HepG2 (cell line): ENCODE results near the gene KLHL18. TPM values are rescaled to one million over a fixed set of nuclear protein-coding genes. Genes with fewer than 3 reads are reported as not detected.

Experiments used
- HDAC6 ChIP-seq: fragments of 200-600 bp; sonication (generic); IDR thresholded peaks from 2 replicates; pipeline ENCODE4 v1.7.0; 2017; ENCODE audit warnings: mild to moderate bottlenecking, antibody characterized with exemption, low read length, low read depth
- TEAD3 ChIP-seq: optimal IDR thresholded peaks from 2 replicates; pipeline ENCODE3; 2016; ENCODE audit warnings: borderline replicate concordance
- ZKSCAN8 ChIP-seq: IDR thresholded peaks from 2 replicates; pipeline ENCODE4 v1.6.1; 2016; ENCODE audit warnings: borderline replicate concordance, missing genetic modification reagents, missing compliant biosample characterization
- ZNF350 ChIP-seq: sonication (generic); formaldehyde crosslinking; IDR thresholded peaks from 2 replicates; pipeline ENCODE4 v1.4.0; 2020; ENCODE audit warnings: mild to moderate bottlenecking, low read depth, missing genetic modification reagents, borderline replicate concordance
- polyA plus RNA-seq, 8 experiments: library from polyadenylated mRNA; depleted of rRNA in 3 of 8; stranded (reverse) in 7 of 8; unstranded in 1 of 8; fragments of >200 nt; fragmentation: Illumina TruSeq in 4 of 8; extraction: Trizol in 4 of 8; gene quantifications; 2 replicates each; pipeline versions ENCODE4 v1.2.1 to v1.2.3, GENCODE V29; 2011 to 2016; ENCODE audit warnings: low read depth in 4 of 8, missing spikeins in 1 of 8, mixed read lengths in 1 of 8; ENCODE audit not compliant: insufficient read depth in 1 of 8
- total RNA-seq, 5 experiments: library from RNA; depleted of rRNA; stranded (reverse); fragments of >200 nt; fragmentation: Illumina TruSeq; extraction: Trizol; gene quantifications; 2 replicates each; pipeline ENCODE4 v1.2.3, GENCODE V29; 2016; ENCODE audit warnings: low read depth in 1 of 5
- TF ChIP-seq, protein P1 (sequence below), 2 experiments: sonication (generic) in 1 of 2; formaldehyde crosslinking in 1 of 2; IDR thresholded peaks; 2 replicates each; pipeline versions ENCODE4 v1.6.1 to v1.9.0; 2014 to 2022; ENCODE audit warnings: antibody characterized with exemption in 1 of 2, borderline replicate concordance in 1 of 2, inconsistent platforms in 1 of 2, low read depth in 1 of 2, missing genetic modification reagents in 1 of 2
- TF ChIP-seq, protein P2 (sequence below), 2 experiments: sonication (generic) in 1 of 2; formaldehyde crosslinking in 1 of 2; IDR thresholded peaks; 2 replicates each; pipeline versions ENCODE4 v1.4.0 to v1.6.1; 2018 to 2020; ENCODE audit warnings: missing genetic modification reagents in 2 of 2, borderline replicate concordance in 1 of 2, low read depth in 1 of 2, mild to moderate bottlenecking in 1 of 2, missing biosample characterization in 1 of 2
- TF ChIP-seq, protein P3 (sequence below): sonication (generic); formaldehyde crosslinking; IDR thresholded peaks from 2 replicates; pipeline ENCODE4 v1.5.1; 2020; ENCODE audit warnings: missing genetic modification reagents, mild to moderate bottlenecking, borderline replicate concordance
- TF ChIP-seq, protein P4 (sequence below): sonication (generic); formaldehyde crosslinking; IDR thresholded peaks from 2 replicates; pipeline ENCODE4 v1.5.1; 2020; ENCODE audit warnings: mild to moderate bottlenecking, missing genetic modification reagents, borderline replicate concordance
- TF ChIP-seq, protein P5 (sequence below): sonication (generic); formaldehyde crosslinking; IDR thresholded peaks from 2 replicates; pipeline ENCODE4 v1.5.1; 2020; ENCODE audit warnings: missing genetic modification reagents, mild to moderate bottlenecking, borderline replicate concordance

The KLHL18 gene
- total and polyA plus RNA-seq, 2 of the 13 experiments (the other 11 are each of a cell fraction or from before 2014, with no cell fraction given): 17.5 to 18.8 TPM

DNA sequence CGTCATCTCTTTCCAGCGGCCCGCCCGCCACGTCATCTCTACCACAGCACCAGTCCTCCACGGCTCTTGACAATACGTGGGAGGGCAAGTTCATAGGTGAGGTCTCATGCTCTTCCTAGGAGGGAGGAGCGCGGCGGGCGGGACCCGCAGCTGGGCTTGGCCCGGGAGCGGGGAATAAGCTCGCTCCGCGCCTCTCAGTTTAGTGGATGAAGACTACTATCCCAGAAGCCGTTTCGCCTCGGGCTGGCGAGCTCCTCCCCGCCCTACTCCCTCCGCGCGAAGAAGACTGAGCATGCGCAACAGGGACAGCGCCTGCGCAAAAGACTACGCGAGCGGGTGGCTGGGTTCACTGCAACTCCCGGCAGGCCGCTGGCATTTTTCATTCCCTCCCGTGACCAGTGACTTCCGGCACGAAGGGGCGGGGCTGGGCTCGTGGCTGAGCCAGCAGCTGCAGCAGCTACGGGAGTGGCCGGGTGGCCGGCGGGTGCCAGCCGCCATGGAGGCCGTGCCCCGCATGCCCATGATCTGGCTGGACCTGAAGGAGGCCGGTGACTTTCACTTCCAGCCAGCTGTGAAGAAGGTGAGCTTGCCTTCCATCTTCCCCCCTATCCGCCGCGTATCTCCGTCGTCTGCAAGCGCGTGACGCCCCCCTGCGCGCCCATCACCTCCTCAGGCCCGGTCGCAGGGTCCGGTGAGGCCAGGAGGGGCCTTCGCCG lies 98.0 kb downstream of the KLHL18 start, which contains the start of gene PTPN23 (continued):
- TF ChIP-seq, protein P1, sequence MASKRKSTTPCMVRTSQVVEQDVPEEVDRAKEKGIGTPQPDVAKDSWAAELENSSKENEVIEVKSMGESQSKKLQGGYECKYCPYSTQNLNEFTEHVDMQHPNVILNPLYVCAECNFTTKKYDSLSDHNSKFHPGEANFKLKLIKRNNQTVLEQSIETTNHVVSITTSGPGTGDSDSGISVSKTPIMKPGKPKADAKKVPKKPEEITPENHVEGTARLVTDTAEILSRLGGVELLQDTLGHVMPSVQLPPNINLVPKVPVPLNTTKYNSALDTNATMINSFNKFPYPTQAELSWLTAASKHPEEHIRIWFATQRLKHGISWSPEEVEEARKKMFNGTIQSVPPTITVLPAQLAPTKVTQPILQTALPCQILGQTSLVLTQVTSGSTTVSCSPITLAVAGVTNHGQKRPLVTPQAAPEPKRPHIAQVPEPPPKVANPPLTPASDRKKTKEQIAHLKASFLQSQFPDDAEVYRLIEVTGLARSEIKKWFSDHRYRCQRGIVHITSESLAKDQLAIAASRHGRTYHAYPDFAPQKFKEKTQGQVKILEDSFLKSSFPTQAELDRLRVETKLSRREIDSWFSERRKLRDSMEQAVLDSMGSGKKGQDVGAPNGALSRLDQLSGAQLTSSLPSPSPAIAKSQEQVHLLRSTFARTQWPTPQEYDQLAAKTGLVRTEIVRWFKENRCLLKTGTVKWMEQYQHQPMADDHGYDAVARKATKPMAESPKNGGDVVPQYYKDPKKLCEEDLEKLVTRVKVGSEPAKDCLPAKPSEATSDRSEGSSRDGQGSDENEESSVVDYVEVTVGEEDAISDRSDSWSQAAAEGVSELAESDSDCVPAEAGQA (IDR thresholded peaks at IDR 0.05; ENCODE audit: low read depth): peak; percentile 74
- TF ChIP-seq, protein P1 (CRISPR knock-in tag; IDR thresholded peaks at IDR 0.05; ENCODE audit: borderline replicate concordance): no peak
- TF ChIP-seq, protein P2, sequence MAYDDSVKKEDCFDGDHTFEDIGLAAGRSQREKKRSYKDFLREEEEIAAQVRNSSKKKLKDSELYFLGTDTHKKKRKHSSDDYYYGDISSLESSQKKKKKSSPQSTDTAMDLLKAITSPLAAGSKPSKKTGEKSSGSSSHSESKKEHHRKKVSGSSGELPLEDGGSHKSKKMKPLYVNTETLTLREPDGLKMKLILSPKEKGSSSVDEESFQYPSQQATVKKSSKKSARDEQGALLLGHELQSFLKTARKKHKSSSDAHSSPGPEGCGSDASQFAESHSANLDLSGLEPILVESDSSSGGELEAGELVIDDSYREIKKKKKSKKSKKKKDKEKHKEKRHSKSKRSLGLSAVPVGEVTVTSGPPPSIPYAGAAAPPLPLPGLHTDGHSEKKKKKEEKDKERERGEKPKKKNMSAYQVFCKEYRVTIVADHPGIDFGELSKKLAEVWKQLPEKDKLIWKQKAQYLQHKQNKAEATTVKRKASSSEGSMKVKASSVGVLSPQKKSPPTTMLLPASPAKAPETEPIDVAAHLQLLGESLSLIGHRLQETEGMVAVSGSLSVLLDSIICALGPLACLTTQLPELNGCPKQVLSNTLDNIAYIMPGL (CRISPR knock-in tag; IDR thresholded peaks at IDR 0.05; ENCODE audit: borderline replicate concordance in 1 of 2, low read depth in 1 of 2): peak; percentile 32 to 64; a peak in 3 of 4 replicates
- TF ChIP-seq, protein P3, sequence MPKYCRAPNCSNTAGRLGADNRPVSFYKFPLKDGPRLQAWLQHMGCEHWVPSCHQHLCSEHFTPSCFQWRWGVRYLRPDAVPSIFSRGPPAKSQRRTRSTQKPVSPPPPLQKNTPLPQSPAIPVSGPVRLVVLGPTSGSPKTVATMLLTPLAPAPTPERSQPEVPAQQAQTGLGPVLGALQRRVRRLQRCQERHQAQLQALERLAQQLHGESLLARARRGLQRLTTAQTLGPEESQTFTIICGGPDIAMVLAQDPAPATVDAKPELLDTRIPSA (CRISPR knock-in tag): peak; percentile 62
- TF ChIP-seq, protein P4, sequence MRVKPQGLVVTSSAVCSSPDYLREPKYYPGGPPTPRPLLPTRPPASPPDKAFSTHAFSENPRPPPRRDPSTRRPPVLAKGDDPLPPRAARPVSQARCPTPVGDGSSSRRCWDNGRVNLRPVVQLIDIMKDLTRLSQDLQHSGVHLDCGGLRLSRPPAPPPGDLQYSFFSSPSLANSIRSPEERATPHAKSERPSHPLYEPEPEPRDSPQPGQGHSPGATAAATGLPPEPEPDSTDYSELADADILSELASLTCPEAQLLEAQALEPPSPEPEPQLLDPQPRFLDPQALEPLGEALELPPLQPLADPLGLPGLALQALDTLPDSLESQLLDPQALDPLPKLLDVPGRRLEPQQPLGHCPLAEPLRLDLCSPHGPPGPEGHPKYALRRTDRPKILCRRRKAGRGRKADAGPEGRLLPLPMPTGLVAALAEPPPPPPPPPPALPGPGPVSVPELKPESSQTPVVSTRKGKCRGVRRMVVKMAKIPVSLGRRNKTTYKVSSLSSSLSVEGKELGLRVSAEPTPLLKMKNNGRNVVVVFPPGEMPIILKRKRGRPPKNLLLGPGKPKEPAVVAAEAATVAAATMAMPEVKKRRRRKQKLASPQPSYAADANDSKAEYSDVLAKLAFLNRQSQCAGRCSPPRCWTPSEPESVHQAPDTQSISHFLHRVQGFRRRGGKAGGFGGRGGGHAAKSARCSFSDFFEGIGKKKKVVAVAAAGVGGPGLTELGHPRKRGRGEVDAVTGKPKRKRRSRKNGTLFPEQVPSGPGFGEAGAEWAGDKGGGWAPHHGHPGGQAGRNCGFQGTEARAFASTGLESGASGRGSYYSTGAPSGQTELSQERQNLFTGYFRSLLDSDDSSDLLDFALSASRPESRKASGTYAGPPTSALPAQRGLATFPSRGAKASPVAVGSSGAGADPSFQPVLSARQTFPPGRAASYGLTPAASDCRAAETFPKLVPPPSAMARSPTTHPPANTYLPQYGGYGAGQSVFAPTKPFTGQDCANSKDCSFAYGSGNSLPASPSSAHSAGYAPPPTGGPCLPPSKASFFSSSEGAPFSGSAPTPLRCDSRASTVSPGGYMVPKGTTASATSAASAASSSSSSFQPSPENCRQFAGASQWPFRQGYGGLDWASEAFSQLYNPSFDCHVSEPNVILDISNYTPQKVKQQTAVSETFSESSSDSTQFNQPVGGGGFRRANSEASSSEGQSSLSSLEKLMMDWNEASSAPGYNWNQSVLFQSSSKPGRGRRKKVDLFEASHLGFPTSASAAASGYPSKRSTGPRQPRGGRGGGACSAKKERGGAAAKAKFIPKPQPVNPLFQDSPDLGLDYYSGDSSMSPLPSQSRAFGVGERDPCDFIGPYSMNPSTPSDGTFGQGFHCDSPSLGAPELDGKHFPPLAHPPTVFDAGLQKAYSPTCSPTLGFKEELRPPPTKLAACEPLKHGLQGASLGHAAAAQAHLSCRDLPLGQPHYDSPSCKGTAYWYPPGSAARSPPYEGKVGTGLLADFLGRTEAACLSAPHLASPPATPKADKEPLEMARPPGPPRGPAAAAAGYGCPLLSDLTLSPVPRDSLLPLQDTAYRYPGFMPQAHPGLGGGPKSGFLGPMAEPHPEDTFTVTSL (CRISPR knock-in tag): peak; percentile 54; the same call in 1 of the 2 replicates
- TF ChIP-seq ZNF350 (CRISPR knock-in tag) (peak; percentile 80), TEAD3 (CRISPR knock-in tag) (peak; percentile 94), ZKSCAN8 (no peak), HDAC6 (no peak)
- TF ChIP-seq, protein P5, sequence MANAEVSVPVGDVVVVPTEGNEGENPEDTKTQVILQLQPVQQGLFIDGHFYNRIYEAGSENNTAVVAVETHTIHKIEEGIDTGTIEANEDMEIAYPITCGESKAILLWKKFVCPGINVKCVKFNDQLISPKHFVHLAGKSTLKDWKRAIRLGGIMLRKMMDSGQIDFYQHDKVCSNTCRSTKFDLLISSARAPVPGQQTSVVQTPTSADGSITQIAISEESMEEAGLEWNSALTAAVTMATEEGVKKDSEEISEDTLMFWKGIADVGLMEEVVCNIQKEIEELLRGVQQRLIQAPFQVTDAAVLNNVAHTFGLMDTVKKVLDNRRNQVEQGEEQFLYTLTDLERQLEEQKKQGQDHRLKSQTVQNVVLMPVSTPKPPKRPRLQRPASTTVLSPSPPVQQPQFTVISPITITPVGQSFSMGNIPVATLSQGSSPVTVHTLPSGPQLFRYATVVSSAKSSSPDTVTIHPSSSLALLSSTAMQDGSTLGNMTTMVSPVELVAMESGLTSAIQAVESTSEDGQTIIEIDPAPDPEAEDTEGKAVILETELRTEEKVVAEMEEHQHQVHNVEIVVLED (CRISPR knock-in tag): peak; percentile 73
